Measurements from ENCODE around the gene TMEM248.

GRCh38 chr7:66919704-66920103 is 1.3 kb upstream of the TMEM248 start:
- TF ChIP-seq CTCF (IDR thresholded peaks at IDR 0.05), result no peak
- TF ChIP-seq EZH2 (IDR thresholded peaks at IDR 0.05; ENCODE audit: borderline replicate concordance, insufficient read depth, low read depth, low read length, poor library complexity, severe bottlenecking), result no peak

Measured in B cell (primary cell).